Activated T-helper 1 cell treated with Interleukin-2 at 50 U/mL for 16 hours (primary cell): ENCODE measurements around the gene SYT7.

Experiments used
- DNase-seq: peaks from one replicate; pipeline ENCODE4 v3.0.0-alpha.2; 2020; ENCODE audit warnings: low read depth

Gene SYT7

GRCh38 chr11:61609000-61609979, 28.4 kb upstream of the SYT7 start:
- DNase-seq = no peak

- no peak for DNase-seq
Observed at GRCh38 chr11:61607920-61608599, 27.2 kb upstream of the SYT7 start.

GRCh38 chr11:61607426-61607825, 26.6 kb upstream of the SYT7 start:
- DNase-seq = no peak

GRCh38 chr11:61603667-61604066, 22.8 kb upstream of the SYT7 start:
- no peak for DNase-seq

- no peak for DNase-seq
Observed at GRCh38 chr11:61602775-61603569, 22.1 kb upstream of the SYT7 start.

GRCh38 chr11:61601512-61601911, 20.6 kb upstream of the SYT7 start:
- no peak for DNase-seq

- DNase-seq = no peak
Observed at GRCh38 chr11:61599968-61600710, 19.3 kb upstream of the SYT7 start.

- no peak for DNase-seq
Observed at GRCh38 chr11:61598886-61599868, 18.3 kb upstream of the SYT7 start.

GRCh38 chr11:61598374-61598773, 17.5 kb upstream of the SYT7 start:
- no peak for DNase-seq

GRCh38 chr11:61596990-61597389, 16.1 kb upstream of the SYT7 start:
- DNase-seq = no peak

GRCh38 chr11:61596542-61596941, 15.7 kb upstream of the SYT7 start:
- DNase-seq = no peak

- no peak for DNase-seq
Observed at GRCh38 chr11:61594907-61595257, 14.0 kb upstream of the SYT7 start.

GRCh38 chr11:61593151-61593550, 12.3 kb upstream of the SYT7 start:
- no peak for DNase-seq

- no peak for DNase-seq
Observed at GRCh38 chr11:61592176-61592575, 11.3 kb upstream of the SYT7 start.

GRCh38 chr11:61589961-61590360, 9.1 kb upstream of the SYT7 start:
- DNase-seq = no peak

GRCh38 chr11:61588728-61589191, 7.9 kb upstream of the SYT7 start:
- DNase-seq = no peak

- DNase-seq = peak; percentile 43
Observed at GRCh38 chr11:61587951-61588727, 7.3 kb upstream of the SYT7 start.

GRCh38 chr11:61587541-61587941, 6.7 kb upstream of the SYT7 start:
- DNase-seq = peak; percentile 35

GRCh38 chr11:61586792-61587430, 6.0 kb upstream of the SYT7 start:
- no peak for DNase-seq
